K562 (cell line): ENCODE data around the gene CENPX. TPM values are rescaled to one million over a fixed set of nuclear protein-coding genes. Genes with fewer than 3 reads are reported as not detected.

ENCODE experiments used
- ATAC-seq: fragments of 200-7000 bp; cut with Tn5 transposase; 3 replicates; pipeline ENCODE4 v1.9.1; 2020; ENCODE audit warnings: moderate library complexity
- BruUV-seq: library from RNA; stranded (reverse); fragments of 400-500 nt; replicated peaks from 2 replicates; lab custom pipeline; 2021; lab: Mats Ljungman, UMichigan
- CTCF ChIA-PET: fragments of 300-600 bp; formaldehyde crosslinking; extraction: SDS; loops from one replicate; lab custom pipeline; 2021; ENCODE audit warnings: low intra/inter-chr PET ratio; lab: Yijun Ruan, JAX
- POLR2A ChIA-PET: fragments of 300-600, 350-650 bp; sonication (Branson Sonifier 250); formaldehyde crosslinking; extraction: SDS; loops from one replicate; lab custom pipeline; 2021; ENCODE audit warnings: antibody characterized with exemption, inconsistent platforms; lab: Yijun Ruan, JAX
- DNase-seq, 4 experiments: peaks; one replicate each; pipeline versions ENCODE4 v3.0.0 to v3.0.0-alpha.2; 2011 to 2018; ENCODE audit warnings: low spot score in 3 of 4, mixed read lengths in 3 of 4; ENCODE audit errors: extremely low read depth in 1 of 4
- FAIRE-seq: peaks from 2 replicates; lab custom pipeline; 2011; peaks lifted over from hg19 to GRCh38; lab: Jason Lieb, UNC
- H2AFZ ChIP-seq: 2 replicates; pipeline ENCODE4 v1.6.0; 2011; ENCODE audit warnings: low read depth, low read length, control low read depth, inconsistent platforms
- H3K27ac ChIP-seq: fragments of 200-600 bp; 3 replicates; pipeline ENCODE4 v1.8.0; 2011; ENCODE audit warnings: low read depth, mild to moderate bottlenecking, control low read depth, inconsistent platforms, low read length, moderate library complexity, mixed read lengths; ENCODE audit errors: extremely low read depth
- H3K27me3 ChIP-seq, 2 experiments: fragments of 300-600 bp in 1 of 2; 2 replicates in 1 of 2; 3 replicates in 1 of 2; pipeline versions ENCODE4 v1.6.0 to v1.8.0; 2011; ENCODE audit warnings: inconsistent platforms in 2 of 2, low read length in 2 of 2, mild to moderate bottlenecking in 1 of 2, mixed read lengths in 1 of 2, moderate library complexity in 1 of 2; ENCODE audit not compliant: control insufficient read depth in 2 of 2, insufficient read depth in 2 of 2
- H3K36me3 ChIP-seq: fragments of 300-600 bp; 3 replicates; pipeline ENCODE4 v1.8.0; 2011; ENCODE audit warnings: mild to moderate bottlenecking, low read length, inconsistent platforms; ENCODE audit not compliant: control insufficient read depth, insufficient read depth
- H3K4me1 ChIP-seq, 2 experiments: fragments of 200-600 bp in 1 of 2; replicated peaks in 1 of 2; 2 replicates in 1 of 2; 3 replicates in 1 of 2; pipeline versions ENCODE4 v1.5.1 to v1.8.0; 2011; ENCODE audit warnings: inconsistent platforms in 2 of 2, low read length in 2 of 2, mild to moderate bottlenecking in 1 of 2, mixed read lengths in 1 of 2, moderate library complexity in 1 of 2; ENCODE audit not compliant: control insufficient read depth in 2 of 2, insufficient read depth in 2 of 2
- H3K4me2 ChIP-seq: 2 replicates; pipeline ENCODE4 v1.6.1; 2011; ENCODE audit warnings: low read length, control low read depth, inconsistent platforms, mixed read lengths; ENCODE audit not compliant: insufficient read depth
- H3K4me3 ChIP-seq: fragments of 200-600 bp; sonication (generic), shearing (Covaris generic); 2 replicates; pipeline ENCODE4 v1.5.1; 2016; ENCODE audit warnings: control low read depth, inconsistent platforms
- H3K79me2 ChIP-seq: fragments of 200-600 bp; 3 replicates; pipeline ENCODE4 v1.8.0; 2011; ENCODE audit warnings: low read length, inconsistent platforms; ENCODE audit not compliant: control insufficient read depth, insufficient read depth
- H3K9ac ChIP-seq, 2 experiments: 2 replicates each; pipeline versions ENCODE4 v1.6.0 to v1.6.1; 2011; ENCODE audit warnings: low read depth in 2 of 2, low read length in 2 of 2, control low read depth in 1 of 2, inconsistent platforms in 1 of 2, mild to moderate bottlenecking in 1 of 2, mixed read lengths in 1 of 2; ENCODE audit not compliant: insufficient read depth in 1 of 2
- H3K9me1 ChIP-seq: one replicate; pipeline ENCODE4 v1.6.0; 2011; ENCODE audit warnings: inconsistent platforms, mild to moderate bottlenecking, low read length, moderate library complexity; ENCODE audit not compliant: control insufficient read depth, insufficient read depth
- H3K9me3 ChIP-seq: replicated peaks from 2 replicates; pipeline ENCODE4 v1.5.1; 2011; ENCODE audit warnings: low read depth, low read length, inconsistent platforms; ENCODE audit not compliant: control insufficient read depth, insufficient read depth
- H4K20me1 ChIP-seq: replicated peaks from 2 replicates; pipeline ENCODE4 v1.6.1; 2011; ENCODE audit warnings: low read length, inconsistent platforms, mixed read lengths; ENCODE audit not compliant: control insufficient read depth, insufficient read depth
- CREB1 ChIP-seq, 2 experiments: sonication (generic) in 1 of 2; formaldehyde crosslinking in 1 of 2; IDR thresholded peaks; 2 replicates each; pipeline versions ENCODE4 v1.6.1 to v1.8.0; 2012 to 2022; ENCODE audit warnings: inconsistent platforms in 1 of 2, mild to moderate bottlenecking in 1 of 2, missing genetic modification reagents in 1 of 2, moderate library complexity in 1 of 2
- CREM ChIP-seq: IDR thresholded peaks from 2 replicates; pipeline ENCODE4 v1.6.1; 2014; ENCODE audit warnings: antibody characterized with exemption, low read depth
- ELF1 ChIP-seq: fragments of 200-800 bp; sonication (Bioruptor generic); IDR thresholded peaks from 2 replicates; pipeline ENCODE4 v1.6.1; 2016; ENCODE audit warnings: missing genetic modification characterization, missing compliant biosample characterization
- EP300 ChIP-seq: IDR thresholded peaks from 2 replicates; pipeline ENCODE4 v1.6.1; 2012; ENCODE audit warnings: low read length, improper control_type of control experiment
- MCM7 ChIP-seq, 2 experiments: fragments of 450-650 bp; IDR thresholded peaks; 2 replicates each; pipeline ENCODE4 v1.6.1; 2016 to 2018
- MYBL2 ChIP-seq, 2 experiments: fragments of 450-650 bp in 1 of 2; sonication (generic) in 1 of 2; formaldehyde crosslinking in 1 of 2; IDR thresholded peaks; 2 replicates each; pipeline versions ENCODE4 v1.6.1 to v1.8.1; 2017 to 2022; ENCODE audit warnings: borderline replicate concordance in 1 of 2, inconsistent platforms in 1 of 2, low read depth in 1 of 2, mild to moderate bottlenecking in 1 of 2, missing genetic modification reagents in 1 of 2, moderate library complexity in 1 of 2
- NCOR1 ChIP-seq: fragments of 450-650 bp; IDR thresholded peaks from 2 replicates; pipeline ENCODE4 v1.6.1; 2016; ENCODE audit warnings: mild to moderate bottlenecking, moderate library complexity
- PPARD ChIP-seq: fragments of 250-450 bp; sonication (Bioruptor Pico); IDR thresholded peaks from 2 replicates; pipeline ENCODE4 v1.8.0; 2022; ENCODE audit warnings: inconsistent platforms, mild to moderate bottlenecking, moderate library complexity
- XRCC5 ChIP-seq: fragments of 200-400 bp; formaldehyde crosslinking; IDR thresholded peaks from 2 replicates; pipeline ENCODE4 v1.6.1; 2017; ENCODE audit warnings: low read depth, mild to moderate bottlenecking, low read length
- ZFP36 ChIP-seq: fragments of 150-350 bp; IDR thresholded peaks from 2 replicates; pipeline ENCODE4 v1.6.1; 2018; ENCODE audit warnings: low read length, low read depth; ENCODE audit not compliant: partially characterized antibody
- ZNF197 ChIP-seq: fragments of 200-800 bp; sonication (Bioruptor generic); IDR thresholded peaks from 2 replicates; pipeline ENCODE4 v1.6.1; 2016; ENCODE audit warnings: low read depth, missing genetic modification characterization, missing compliant biosample characterization
- ZNF583 ChIP-seq: fragments of 250-450 bp; sonication (Bioruptor Pico); IDR thresholded peaks from 2 replicates; pipeline ENCODE4 v1.4.0; 2020
- ZNF584 ChIP-seq: fragments of 200-800 bp; sonication (Bioruptor generic); IDR thresholded peaks from 2 replicates; pipeline ENCODE4 v1.6.1; 2016; ENCODE audit warnings: low read depth, mild to moderate bottlenecking, missing genetic modification characterization, missing compliant biosample characterization
- ZNF695 ChIP-seq: fragments of 450-650 bp; formaldehyde crosslinking; IDR thresholded peaks from 2 replicates; pipeline ENCODE4 v1.4.0; 2020; ENCODE audit warnings: mild to moderate bottlenecking, moderate library complexity
- ZNF717 ChIP-seq: fragments of 250-450 bp; sonication (Bioruptor Pico); IDR thresholded peaks from 2 replicates; pipeline ENCODE4 v1.5.0; 2021
- WGBS: fragments of 100-300 bp; shearing (Covaris generic); methylation state at CpG from one replicate; pipeline ENCODE4 v1.1.6; 2016; ENCODE audit warnings: low coverage, mixed read lengths; ENCODE audit not compliant: insufficient coverage; ENCODE audit errors: missing lambda C conversion rate; 5-methylcytosine and 5-hydroxymethylcytosine counted together
- in situ Hi-C: fragments of 300-500 bp; cut with MboI; formaldehyde crosslinking; loops from 4 replicates; pipeline ENCODE4 v1.15.0; 2018; ENCODE audit warnings: inconsistent platforms, mixed read lengths
- intact Hi-C: fragments of 100-400 bp; cut with micrococcal nuclease; formaldehyde crosslinking; loops from 2 replicates; pipeline ENCODE4 v1.14.2; 2022
- polyA plus RNA-seq, 8 experiments: library from polyadenylated mRNA; depleted of rRNA in 4 of 8; stranded (reverse) in 5 of 8; unstranded in 3 of 8; fragments of >200 nt; fragmentation: Nextera tagmentation in 2 of 8; fragmentation: Illumina TruSeq in 1 of 8; extraction: Ambion mirVana in 2 of 8; extraction: Trizol in 1 of 8; gene quantifications; 2 replicates each; pipeline versions ENCODE4 v1.2.1 to v1.2.3, GENCODE V29; 2011 to 2014; ENCODE audit warnings: inconsistent platforms in 1 of 8, missing spikeins in 1 of 8
- total RNA-seq, 7 experiments: library from RNA; depleted of rRNA in 6 of 7; stranded (reverse); fragments of >200 nt in 6 of 7; fragmentation: Illumina TruSeq in 2 of 7; extraction: Trizol in 2 of 7; gene quantifications; 2 replicates each; pipeline versions ENCODE4 v1.2.1 to v1.2.3, GENCODE V29; 2011 to 2021; ENCODE audit warnings: low replicate concordance in 1 of 7
- TF ChIP-seq, protein P1 (sequence below): sonication (generic); formaldehyde crosslinking; IDR thresholded peaks from 2 replicates; pipeline ENCODE4 v1.8.0; 2022; ENCODE audit warnings: mild to moderate bottlenecking, missing genetic modification reagents
- TF ChIP-seq, protein P2 (sequence below): sonication (generic); formaldehyde crosslinking; IDR thresholded peaks from 2 replicates; pipeline ENCODE4 v1.8.1; 2022; ENCODE audit warnings: missing genetic modification reagents
- TF ChIP-seq, protein P3 (sequence below), 2 experiments: fragments of 450-650 bp in 1 of 2; sonication (generic) in 1 of 2; formaldehyde crosslinking; conservative IDR thresholded peaks; 2 replicates each; pipeline versions ENCODE4 v1.4.0 to v1.8.1; 2020 to 2022; ENCODE audit warnings: mild to moderate bottlenecking in 1 of 2, missing genetic modification reagents in 1 of 2

The CENPX gene
- total and polyA plus RNA-seq, 9 of the 15 experiments (the other 6 are each of a cell fraction or from before 2014, with no cell fraction given) = 32.7 to 352 (median 127) TPM

DNA sequence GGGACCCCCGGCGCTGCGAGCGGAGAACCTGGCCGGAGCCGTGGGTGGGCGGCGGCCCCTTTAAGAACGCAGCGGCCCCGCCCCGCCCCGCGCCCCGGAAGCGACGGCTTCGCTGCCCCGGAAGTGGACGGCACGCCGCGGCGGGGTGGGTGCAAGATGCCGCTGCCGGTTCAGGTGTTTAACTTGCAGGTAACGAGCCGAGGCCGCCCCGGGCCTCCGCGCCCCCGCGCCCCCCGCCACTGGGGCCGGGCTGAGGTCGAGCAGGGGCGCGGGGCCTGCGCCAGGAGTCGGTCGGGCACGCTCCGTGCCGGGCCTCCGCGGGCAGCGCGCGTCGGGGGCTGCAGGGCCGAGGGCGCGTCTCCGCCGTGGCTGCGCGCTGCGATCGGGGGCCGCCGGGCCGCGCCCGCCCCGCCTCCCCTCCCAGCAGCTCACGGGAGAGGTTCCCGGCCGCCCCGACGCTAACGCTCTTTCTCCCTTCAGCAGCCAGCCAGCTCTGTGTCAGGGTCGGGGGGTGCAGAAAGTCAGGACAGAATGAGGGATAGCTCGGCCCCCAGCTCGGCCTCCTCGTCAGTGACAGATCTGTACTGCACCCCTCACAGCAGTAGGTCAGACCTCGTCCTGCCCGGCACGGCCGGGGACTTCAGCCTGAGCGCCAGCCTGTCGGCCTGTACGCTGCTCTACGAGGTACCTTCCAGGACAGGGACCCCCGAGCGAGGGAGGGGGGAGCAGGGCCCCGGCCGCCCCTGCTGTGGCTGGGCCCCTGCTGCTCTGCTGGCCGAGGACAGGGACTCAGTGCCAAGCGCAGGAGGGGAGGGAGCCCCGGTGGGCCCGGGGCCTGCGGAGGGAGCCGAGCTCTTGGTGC lies 29.3 kb upstream of the CENPX start, which contains the start of the genes GPS1 and RFNG:
TSS of gene GPS1 (plus strand) at position 123 of the 862 bp plus-strand sequence. CDS start at position 157, 34 bp downstream.
TSS of gene RFNG (minus strand) at position 36 of the 862 bp plus-strand sequence. CDS start 45 bp downstream, outside the sequence.
- Histone ChIP-seq H3K4me3 (peak within 1 kb of the TSS; percentile 98), H3K9ac (peak within 1 kb of the TSS; percentile 80 to 97), H3K36me3 (peaks cover 75% of the 10 kb centered on the region; the same call in 2 of the 3 replicates), H2AFZ (peak within 1 kb of the TSS; percentile 45), H3K27ac (peak within 1 kb of the TSS; percentile 68), H3K4me2 (peak within 1 kb of the TSS; percentile 88), H3K79me2 (peaks cover 28% of the 10 kb centered on the region), H3K9me3 (no peaks in the 10 kb centered on the region), H4K20me1 (0 out of 2 replicates have a peak, but pooled peaks cover 9% of the 10 kb centered on the region), H3K4me1 (peaks cover 6 to 92% of the 10 kb centered on the region in 2 experiments; a peak in 3 of 5 replicates), H3K27me3 (no peaks in the 10 kb centered on the region), H3K9me1 (peaks cover 2% of the 10 kb centered on the region)
- DNase-seq = peak; percentile 85 to 88 (median 86)
- in situ Hi-C loops (no loop called here), intact Hi-C loops (no loop called here)
- CTCF ChIA-PET = no interaction called here
- BruUV-seq = no TSS peak
- peak; percentile 87 for ATAC-seq
- FAIRE-seq = no peak
- POLR2A ChIA-PET = interaction anchor here (0.6 to 1.8 kb wide), 4 partner anchors 11 to 161 kb away, joined by 3 to 7 read pairs (median 3); no protein-coding TSS in a partner anchor
- under 1% methylated on average over 49 of the region's 94 CpGs for WGBS
- no peak for TF ChIP-seq ZNF695 (CRISPR knock-in tag)
- TF ChIP-seq EP300 = no peak
- TF ChIP-seq ZNF583 (CRISPR knock-in tag) = no peak
- TF ChIP-seq XRCC5 = no peak
- TF ChIP-seq, protein P1, sequence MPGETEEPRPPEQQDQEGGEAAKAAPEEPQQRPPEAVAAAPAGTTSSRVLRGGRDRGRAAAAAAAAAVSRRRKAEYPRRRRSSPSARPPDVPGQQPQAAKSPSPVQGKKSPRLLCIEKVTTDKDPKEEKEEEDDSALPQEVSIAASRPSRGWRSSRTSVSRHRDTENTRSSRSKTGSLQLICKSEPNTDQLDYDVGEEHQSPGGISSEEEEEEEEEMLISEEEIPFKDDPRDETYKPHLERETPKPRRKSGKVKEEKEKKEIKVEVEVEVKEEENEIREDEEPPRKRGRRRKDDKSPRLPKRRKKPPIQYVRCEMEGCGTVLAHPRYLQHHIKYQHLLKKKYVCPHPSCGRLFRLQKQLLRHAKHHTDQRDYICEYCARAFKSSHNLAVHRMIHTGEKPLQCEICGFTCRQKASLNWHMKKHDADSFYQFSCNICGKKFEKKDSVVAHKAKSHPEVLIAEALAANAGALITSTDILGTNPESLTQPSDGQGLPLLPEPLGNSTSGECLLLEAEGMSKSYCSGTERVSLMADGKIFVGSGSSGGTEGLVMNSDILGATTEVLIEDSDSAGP = peak; percentile 95
- no peak for TF ChIP-seq NCOR1
- no peak for TF ChIP-seq ZNF584 (CRISPR knock-in tag)
- no peak for TF ChIP-seq MYBL2 (IDR thresholded peaks at IDR 0.05; ENCODE audit: low read depth)
- TF ChIP-seq MYBL2 (CRISPR knock-in tag; IDR thresholded peaks at IDR 0.05; ENCODE audit: borderline replicate concordance) = no peak
- no peak for TF ChIP-seq ZNF717 (CRISPR knock-in tag)
- peak; percentile 83 for TF ChIP-seq CREM
- no peak for TF ChIP-seq ZNF197 (CRISPR knock-in tag)
- TF ChIP-seq, protein P2, sequence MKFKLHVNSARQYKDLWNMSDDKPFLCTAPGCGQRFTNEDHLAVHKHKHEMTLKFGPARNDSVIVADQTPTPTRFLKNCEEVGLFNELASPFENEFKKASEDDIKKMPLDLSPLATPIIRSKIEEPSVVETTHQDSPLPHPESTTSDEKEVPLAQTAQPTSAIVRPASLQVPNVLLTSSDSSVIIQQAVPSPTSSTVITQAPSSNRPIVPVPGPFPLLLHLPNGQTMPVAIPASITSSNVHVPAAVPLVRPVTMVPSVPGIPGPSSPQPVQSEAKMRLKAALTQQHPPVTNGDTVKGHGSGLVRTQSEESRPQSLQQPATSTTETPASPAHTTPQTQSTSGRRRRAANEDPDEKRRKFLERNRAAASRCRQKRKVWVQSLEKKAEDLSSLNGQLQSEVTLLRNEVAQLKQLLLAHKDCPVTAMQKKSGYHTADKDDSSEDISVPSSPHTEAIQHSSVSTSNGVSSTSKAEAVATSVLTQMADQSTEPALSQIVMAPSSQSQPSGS (CRISPR knock-in tag) = no peak
- TF ChIP-seq PPARD (CRISPR knock-in tag) = no peak
- TF ChIP-seq CREB1 (IDR thresholded peaks at IDR 0.05) = peak; percentile 40; the same call in 1 of the 2 replicates
- no peak for TF ChIP-seq CREB1 (CRISPR knock-in tag; IDR thresholded peaks at IDR 0.05)
- TF ChIP-seq, protein P3, sequence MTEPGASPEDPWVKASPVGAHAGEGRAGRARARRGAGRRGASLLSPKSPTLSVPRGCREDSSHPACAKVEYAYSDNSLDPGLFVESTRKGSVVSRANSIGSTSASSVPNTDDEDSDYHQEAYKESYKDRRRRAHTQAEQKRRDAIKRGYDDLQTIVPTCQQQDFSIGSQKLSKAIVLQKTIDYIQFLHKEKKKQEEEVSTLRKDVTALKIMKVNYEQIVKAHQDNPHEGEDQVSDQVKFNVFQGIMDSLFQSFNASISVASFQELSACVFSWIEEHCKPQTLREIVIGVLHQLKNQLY (CRISPR knock-in tag; conservative IDR thresholded peaks at IDR 0.05) = no peak
- peak; percentile 74 for TF ChIP-seq ELF1
- TF ChIP-seq MCM7 (IDR thresholded peaks at IDR 0.05) = no peak
- no peak for TF ChIP-seq ZFP36
